Measurements from ENCODE around the gene LIN52.
"Not testable (repeated sequence)": the region's sequence is repeated elsewhere in the genome, so short reads cannot be mapped to it uniquely, and the experiment has no call there.

LIN52 gene

GRCh38 chr14:74111395-74112216 is 26.9 kb downstream of the LIN52 start:
- not testable (repeated sequence) for DNase-seq

GRCh38 chr14:74125487-74125886 is 40.7 kb downstream of the LIN52 start:
- not testable (repeated sequence) for DNase-seq

- DNase-seq: no peak
Observed at GRCh38 chr14:74126315-74127013, 41.7 kb downstream of the LIN52 start.

GRCh38 chr14:74127634-74128033 is 42.9 kb downstream of the LIN52 start:
- DNase-seq: no peak

GRCh38 chr14:74133833-74134481 is 49.2 kb downstream of the LIN52 start:
- no peak for DNase-seq

GRCh38 chr14:74134484-74134883 is 49.7 kb downstream of the LIN52 start:
- DNase-seq: no peak

- DNase-seq: no peak
Observed at GRCh38 chr14:74135426-74135825, 50.7 kb downstream of the LIN52 start.

GRCh38 chr14:74140374-74140850 is 55.7 kb downstream of the LIN52 start:
- DNase-seq: no peak

- no peak for DNase-seq
Observed at GRCh38 chr14:74141703-74142102, 56.9 kb downstream of the LIN52 start.

GRCh38 chr14:74142523-74142922 is 57.8 kb downstream of the LIN52 start:
- no peak for DNase-seq

GRCh38 chr14:74144789-74145188 is 60.0 kb downstream of the LIN52 start:
- DNase-seq: no peak

- no peak for DNase-seq
Observed at GRCh38 chr14:74147571-74147970, 62.8 kb downstream of the LIN52 start.

- no peak for DNase-seq
Observed at GRCh38 chr14:74148705-74149104, 63.9 kb downstream of the LIN52 start.

GRCh38 chr14:74155287-74155686 is 70.5 kb downstream of the LIN52 start:
- no peak for DNase-seq

- DNase-seq: no peak
Observed at GRCh38 chr14:74155749-74156148, 71.0 kb downstream of the LIN52 start.

GRCh38 chr14:74160763-74161162 is 76.0 kb downstream of the LIN52 start:
- no peak for DNase-seq

GRCh38 chr14:74161526-74162158 is 76.9 kb downstream of the LIN52 start:
- DNase-seq: no peak

- no peak for DNase-seq
Observed at GRCh38 chr14:74169906-74170305, 85.2 kb downstream of the LIN52 start.

- no peak for DNase-seq
Observed at GRCh38 chr14:74176400-74176793, 91.6 kb downstream of the LIN52 start.

- no peak for DNase-seq
Observed at GRCh38 chr14:74179856-74180255, 95.1 kb downstream of the LIN52 start.

- DNase-seq: no peak
Observed at GRCh38 chr14:74190927-74191575, 106.3 kb downstream of the LIN52 start.

GRCh38 chr14:74194506-74195274 is 109.9 kb downstream of the LIN52 start:
- DNase-seq: no peak

All from KG1 (cell line).